HepG2 (cell line): ENCODE measurements around the gene TPRG1L. TPM values are rescaled to one million over a fixed set of nuclear protein-coding genes. Genes with fewer than 3 reads are reported as not detected.

Experiments
- ARNTL ChIP-seq: sonication (generic); formaldehyde crosslinking; IDR thresholded peaks from 2 replicates; pipeline ENCODE4 v1.4.0; 2020; ENCODE audit warnings: mild to moderate bottlenecking, missing genetic modification reagents
- HIVEP1 ChIP-seq: sonication (generic); formaldehyde crosslinking; IDR thresholded peaks from 2 replicates; pipeline ENCODE4 v1.4.0; 2020; ENCODE audit warnings: mild to moderate bottlenecking, missing genetic modification reagents
- IRF2 ChIP-seq: IDR thresholded peaks from 2 replicates; pipeline ENCODE4 v1.6.1; 2018; ENCODE audit warnings: missing genetic modification reagents, missing compliant biosample characterization
- KDM4B ChIP-seq: sonication (generic); formaldehyde crosslinking; IDR thresholded peaks from 2 replicates; pipeline ENCODE4 v1.4.0; 2020; ENCODE audit warnings: missing genetic modification reagents
- KDM5B ChIP-seq: sonication (generic); formaldehyde crosslinking; IDR thresholded peaks from 2 replicates; pipeline ENCODE4 v1.4.0; 2020; ENCODE audit warnings: missing genetic modification reagents, mild to moderate bottlenecking, borderline replicate concordance
- NFYB ChIP-seq: sonication (generic); formaldehyde crosslinking; IDR thresholded peaks from 2 replicates; pipeline ENCODE4 v1.4.0; 2020; ENCODE audit warnings: missing genetic modification reagents
- PHF8 ChIP-seq: sonication (generic); formaldehyde crosslinking; IDR thresholded peaks from 2 replicates; pipeline ENCODE4 v1.5.0; 2020; ENCODE audit warnings: missing genetic modification reagents
- RAD21 ChIP-seq: fragments of 450-650 bp; formaldehyde crosslinking; IDR thresholded peaks from 2 replicates; pipeline ENCODE4 v1.5.0; 2020; ENCODE audit warnings: mild to moderate bottlenecking
- REXO4 ChIP-seq: sonication (generic); formaldehyde crosslinking; IDR thresholded peaks from 2 replicates; pipeline ENCODE4 v1.8.0; 2022; ENCODE audit warnings: missing genetic modification reagents, mild to moderate bottlenecking, borderline replicate concordance
- RFXANK ChIP-seq: IDR thresholded peaks from 2 replicates; pipeline ENCODE4 v1.6.1; 2016
- RORA ChIP-seq: sonication (generic); formaldehyde crosslinking; IDR thresholded peaks from 2 replicates; pipeline ENCODE4 v1.5.0; 2020; ENCODE audit warnings: mild to moderate bottlenecking, missing genetic modification reagents, moderate library complexity
- ZNF256 ChIP-seq: sonication (generic); formaldehyde crosslinking; conservative IDR thresholded peaks from 2 replicates; pipeline ENCODE4 v1.4.0; 2020; ENCODE audit warnings: missing genetic modification reagents
- ZNF678 ChIP-seq: sonication (generic); formaldehyde crosslinking; IDR thresholded peaks from 2 replicates; pipeline ENCODE4 v1.4.0; 2020; ENCODE audit warnings: mild to moderate bottlenecking, missing genetic modification reagents
- ZNF691 ChIP-seq: sonication (generic); formaldehyde crosslinking; IDR thresholded peaks from 2 replicates; pipeline ENCODE4 v1.4.0; 2020; ENCODE audit warnings: missing genetic modification reagents, low read depth, mild to moderate bottlenecking, borderline replicate concordance
- ZNF782 ChIP-seq: sonication (generic); formaldehyde crosslinking; IDR thresholded peaks from 2 replicates; pipeline ENCODE4 v1.4.0; 2020; ENCODE audit warnings: missing genetic modification reagents, mild to moderate bottlenecking, borderline replicate concordance
- polyA plus RNA-seq, 8 experiments: library from polyadenylated mRNA; depleted of rRNA in 3 of 8; stranded (reverse) in 7 of 8; unstranded in 1 of 8; fragments of >200 nt; fragmentation: Illumina TruSeq in 4 of 8; extraction: Trizol in 4 of 8; gene quantifications; 2 replicates each; pipeline versions ENCODE4 v1.2.1 to v1.2.3, GENCODE V29; 2011 to 2016; ENCODE audit warnings: low read depth in 4 of 8, missing spikeins in 1 of 8, mixed read lengths in 1 of 8; ENCODE audit not compliant: insufficient read depth in 1 of 8
- total RNA-seq, 5 experiments: library from RNA; depleted of rRNA; stranded (reverse); fragments of >200 nt; fragmentation: Illumina TruSeq; extraction: Trizol; gene quantifications; 2 replicates each; pipeline ENCODE4 v1.2.3, GENCODE V29; 2016; ENCODE audit warnings: low read depth in 1 of 5
- TF ChIP-seq, protein P1 (sequence below): sonication (generic); formaldehyde crosslinking; IDR thresholded peaks from 2 replicates; pipeline ENCODE4 v1.4.0; 2020; ENCODE audit warnings: missing genetic modification reagents
- TF ChIP-seq, protein P2 (sequence below): sonication (generic); formaldehyde crosslinking; IDR thresholded peaks from 2 replicates; pipeline ENCODE4 v1.4.0; 2020; ENCODE audit warnings: mild to moderate bottlenecking, low read depth, missing genetic modification reagents
- TF ChIP-seq, protein P3 (sequence below): sonication (generic); formaldehyde crosslinking; IDR thresholded peaks from 2 replicates; pipeline ENCODE4 v1.4.0; 2020; ENCODE audit warnings: missing genetic modification reagents, borderline replicate concordance
- TF ChIP-seq, protein P4 (sequence below): sonication (generic); formaldehyde crosslinking; IDR thresholded peaks from 2 replicates; pipeline ENCODE4 v1.4.0; 2020; ENCODE audit warnings: mild to moderate bottlenecking, missing genetic modification reagents

The TPRG1L gene
- total and polyA plus RNA-seq, 2 of the 13 experiments (the other 11 are each of a cell fraction or from before 2014, with no cell fraction given): 21.3 to 37.4 TPM

- TF ChIP-seq, protein P1, sequence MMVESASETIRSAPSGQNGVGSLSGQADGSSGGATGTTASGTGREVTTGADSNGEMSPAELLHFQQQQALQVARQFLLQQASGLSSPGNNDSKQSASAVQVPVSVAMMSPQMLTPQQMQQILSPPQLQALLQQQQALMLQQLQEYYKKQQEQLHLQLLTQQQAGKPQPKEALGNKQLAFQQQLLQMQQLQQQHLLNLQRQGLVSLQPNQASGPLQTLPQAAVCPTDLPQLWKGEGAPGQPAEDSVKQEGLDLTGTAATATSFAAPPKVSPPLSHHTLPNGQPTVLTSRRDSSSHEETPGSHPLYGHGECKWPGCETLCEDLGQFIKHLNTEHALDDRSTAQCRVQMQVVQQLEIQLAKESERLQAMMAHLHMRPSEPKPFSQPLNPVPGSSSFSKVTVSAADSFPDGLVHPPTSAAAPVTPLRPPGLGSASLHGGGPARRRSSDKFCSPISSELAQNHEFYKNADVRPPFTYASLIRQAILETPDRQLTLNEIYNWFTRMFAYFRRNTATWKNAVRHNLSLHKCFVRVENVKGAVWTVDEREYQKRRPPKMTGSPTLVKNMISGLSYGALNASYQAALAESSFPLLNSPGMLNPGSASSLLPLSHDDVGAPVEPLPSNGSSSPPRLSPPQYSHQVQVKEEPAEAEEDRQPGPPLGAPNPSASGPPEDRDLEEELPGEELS: no peak
- TF ChIP-seq ZNF782 (CRISPR knock-in tag) (peak; percentile 85), REXO4 (CRISPR knock-in tag) (no peak), RORA (CRISPR knock-in tag) (no peak), RFXANK (no peak), KDM5B (peak; percentile 78; the same call in 1 of the 2 replicates), KDM4B (CRISPR knock-in tag) (no peak), ZNF678 (CRISPR knock-in tag) (peak; percentile 62; the same call in 1 of the 2 replicates), HIVEP1 (CRISPR knock-in tag) (peak; percentile 74), ARNTL (CRISPR knock-in tag) (0 out of 2 replicates have a peak, but pooled peaks have one; percentile 36), RAD21 (peak; percentile 26; the same call in 1 of the 2 replicates), PHF8 (CRISPR knock-in tag) (peak; percentile 91), ZNF256 (CRISPR knock-in tag) (no peak), NFYB (CRISPR knock-in tag) (peak; percentile 88), ZNF691 (CRISPR knock-in tag) (peak; percentile 71; the same call in 1 of the 2 replicates), IRF2 (CRISPR knock-in tag) (no peak; the same call in 1 of the 2 replicates)
- TF ChIP-seq, protein P2, sequence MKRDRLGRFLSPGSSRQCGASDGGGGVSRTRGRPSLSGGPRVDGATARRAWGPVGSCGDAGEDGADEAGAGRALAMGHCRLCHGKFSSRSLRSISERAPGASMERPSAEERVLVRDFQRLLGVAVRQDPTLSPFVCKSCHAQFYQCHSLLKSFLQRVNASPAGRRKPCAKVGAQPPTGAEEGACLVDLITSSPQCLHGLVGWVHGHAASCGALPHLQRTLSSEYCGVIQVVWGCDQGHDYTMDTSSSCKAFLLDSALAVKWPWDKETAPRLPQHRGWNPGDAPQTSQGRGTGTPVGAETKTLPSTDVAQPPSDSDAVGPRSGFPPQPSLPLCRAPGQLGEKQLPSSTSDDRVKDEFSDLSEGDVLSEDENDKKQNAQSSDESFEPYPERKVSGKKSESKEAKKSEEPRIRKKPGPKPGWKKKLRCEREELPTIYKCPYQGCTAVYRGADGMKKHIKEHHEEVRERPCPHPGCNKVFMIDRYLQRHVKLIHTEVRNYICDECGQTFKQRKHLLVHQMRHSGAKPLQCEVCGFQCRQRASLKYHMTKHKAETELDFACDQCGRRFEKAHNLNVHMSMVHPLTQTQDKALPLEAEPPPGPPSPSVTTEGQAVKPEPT (CRISPR knock-in tag): no peak
- TF ChIP-seq, protein P3, sequence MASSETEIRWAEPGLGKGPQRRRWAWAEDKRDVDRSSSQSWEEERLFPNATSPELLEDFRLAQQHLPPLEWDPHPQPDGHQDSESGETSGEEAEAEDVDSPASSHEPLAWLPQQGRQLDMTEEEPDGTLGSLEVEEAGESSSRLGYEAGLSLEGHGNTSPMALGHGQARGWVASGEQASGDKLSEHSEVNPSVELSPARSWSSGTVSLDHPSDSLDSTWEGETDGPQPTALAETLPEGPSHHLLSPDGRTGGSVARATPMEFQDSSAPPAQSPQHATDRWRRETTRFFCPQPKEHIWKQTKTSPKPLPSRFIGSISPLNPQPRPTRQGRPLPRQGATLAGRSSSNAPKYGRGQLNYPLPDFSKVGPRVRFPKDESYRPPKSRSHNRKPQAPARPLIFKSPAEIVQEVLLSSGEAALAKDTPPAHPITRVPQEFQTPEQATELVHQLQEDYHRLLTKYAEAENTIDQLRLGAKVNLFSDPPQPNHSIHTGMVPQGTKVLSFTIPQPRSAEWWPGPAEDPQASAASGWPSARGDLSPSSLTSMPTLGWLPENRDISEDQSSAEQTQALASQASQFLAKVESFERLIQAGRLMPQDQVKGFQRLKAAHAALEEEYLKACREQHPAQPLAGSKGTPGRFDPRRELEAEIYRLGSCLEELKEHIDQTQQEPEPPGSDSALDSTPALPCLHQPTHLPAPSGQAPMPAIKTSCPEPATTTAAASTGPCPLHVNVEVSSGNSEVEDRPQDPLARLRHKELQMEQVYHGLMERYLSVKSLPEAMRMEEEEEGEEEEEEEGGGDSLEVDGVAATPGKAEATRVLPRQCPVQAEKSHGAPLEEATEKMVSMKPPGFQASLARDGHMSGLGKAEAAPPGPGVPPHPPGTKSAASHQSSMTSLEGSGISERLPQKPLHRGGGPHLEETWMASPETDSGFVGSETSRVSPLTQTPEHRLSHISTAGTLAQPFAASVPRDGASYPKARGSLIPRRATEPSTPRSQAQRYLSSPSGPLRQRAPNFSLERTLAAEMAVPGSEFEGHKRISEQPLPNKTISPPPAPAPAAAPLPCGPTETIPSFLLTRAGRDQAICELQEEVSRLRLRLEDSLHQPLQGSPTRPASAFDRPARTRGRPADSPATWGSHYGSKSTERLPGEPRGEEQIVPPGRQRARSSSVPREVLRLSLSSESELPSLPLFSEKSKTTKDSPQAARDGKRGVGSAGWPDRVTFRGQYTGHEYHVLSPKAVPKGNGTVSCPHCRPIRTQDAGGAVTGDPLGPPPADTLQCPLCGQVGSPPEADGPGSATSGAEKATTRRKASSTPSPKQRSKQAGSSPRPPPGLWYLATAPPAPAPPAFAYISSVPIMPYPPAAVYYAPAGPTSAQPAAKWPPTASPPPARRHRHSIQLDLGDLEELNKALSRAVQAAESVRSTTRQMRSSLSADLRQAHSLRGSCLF (CRISPR knock-in tag): no peak
- TF ChIP-seq, protein P4, sequence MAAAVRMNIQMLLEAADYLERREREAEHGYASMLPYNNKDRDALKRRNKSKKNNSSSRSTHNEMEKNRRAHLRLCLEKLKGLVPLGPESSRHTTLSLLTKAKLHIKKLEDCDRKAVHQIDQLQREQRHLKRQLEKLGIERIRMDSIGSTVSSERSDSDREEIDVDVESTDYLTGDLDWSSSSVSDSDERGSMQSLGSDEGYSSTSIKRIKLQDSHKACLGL (CRISPR knock-in tag): peak; percentile 66; the same call in 1 of the 2 replicates
Observed at GRCh38 chr1:3649342-3650247, 24.8 kb downstream of the TPRG1L start, which contains the start of gene WRAP73 (continued).
